Measurements from ENCODE around the gene PGS1.
A peak's percentile ranks its signal among the peaks of the same experiment; 100 is the strongest.

The PGS1 gene

GRCh38 chr17:78423961-78424675, 45.7 kb downstream of the PGS1 start:
- Mint-ChIP-seq H3K4me1 (peaks cover 57% of the 10 kb centered on the region), H3K4me3 (no peak overlapping the region), H3K9me3 (no peaks in the 10 kb centered on the region), H3K27me3 (ENCODE audit: low read depth, poor library complexity) (no peaks in the 10 kb centered on the region), H3K27ac (no peak overlapping the region), H3K36me3 (ENCODE audit: low read depth) (peaks cover 38% of the 10 kb centered on the region)
- no peak for TF ChIP-seq CTCF (IDR thresholded peaks at IDR 0.05)
- DNase-seq: no peak

- no peak for DNase-seq
- TF ChIP-seq CTCF (IDR thresholded peaks at IDR 0.05): no peak
- Mint-ChIP-seq H3K27ac (peak overlapping the region; percentile 80), H3K4me1 (peaks cover 62% of the 10 kb centered on the region), H3K4me3 (no peak overlapping the region), H3K36me3 (ENCODE audit: low read depth) (peaks cover 39% of the 10 kb centered on the region), H3K9me3 (no peaks in the 10 kb centered on the region), H3K27me3 (ENCODE audit: low read depth, poor library complexity) (no peaks in the 10 kb centered on the region)
Measured at GRCh38 chr17:78425429-78425828, 47.0 kb downstream of the PGS1 start.

- no peak for TF ChIP-seq CTCF (IDR thresholded peaks at IDR 0.05)
- Mint-ChIP-seq H3K27ac (no peak overlapping the region), H3K36me3 (ENCODE audit: low read depth) (peaks cover 30% of the 10 kb centered on the region), H3K4me3 (no peak overlapping the region), H3K27me3 (ENCODE audit: low read depth, poor library complexity) (no peaks in the 10 kb centered on the region), H3K9me3 (no peaks in the 10 kb centered on the region), H3K4me1 (peaks cover 55% of the 10 kb centered on the region)
- no peak for DNase-seq
Measured at GRCh38 chr17:78426293-78426879, 47.9 kb downstream of the PGS1 start.

- Mint-ChIP-seq H3K4me3 (no peak overlapping the region), H3K36me3 (ENCODE audit: low read depth) (peaks cover 28% of the 10 kb centered on the region), H3K27me3 (ENCODE audit: low read depth, poor library complexity) (no peaks in the 10 kb centered on the region), H3K27ac (no peak overlapping the region), H3K9me3 (no peaks in the 10 kb centered on the region), H3K4me1 (peaks cover 51% of the 10 kb centered on the region)
- no peak for DNase-seq
- TF ChIP-seq CTCF (IDR thresholded peaks at IDR 0.05): no peak
Measured at GRCh38 chr17:78427140-78427539, 48.7 kb downstream of the PGS1 start.

- DNase-seq: no peak
- H3K27me3 Mint-ChIP-seq (ENCODE audit: low read depth, poor library complexity): no peaks in the 10 kb centered on the region
- peaks cover 48% of the 10 kb centered on the region for H3K4me1 Mint-ChIP-seq
- peaks cover 23% of the 10 kb centered on the region for H3K36me3 Mint-ChIP-seq (ENCODE audit: low read depth)
- no peaks in the 10 kb centered on the region for H3K9me3 Mint-ChIP-seq
- TF ChIP-seq CTCF (IDR thresholded peaks at IDR 0.05): no peak
- H3K4me3 Mint-ChIP-seq: no peak overlapping the region
- H3K27ac Mint-ChIP-seq: peak overlapping the region; percentile 96
Measured at GRCh38 chr17:78428025-78428575, 49.7 kb downstream of the PGS1 start.
